HG03460 (cell line): ENCODE measurements around the gene COG2.
"Not testable (repeated sequence)": the region's sequence is repeated elsewhere in the genome, so short reads cannot be mapped to it uniquely, and the experiment has no call there.

ENCODE experiments used
- ATAC-seq: cut with Tn5 transposase; IDR thresholded peaks from one replicate; pipeline ENCODE4 v1.9.1; 2021; ENCODE audit not compliant: unreplicated experiment

The COG2 gene

GRCh38 chr1:230626232-230626631 lies 16.0 kb upstream of the COG2 start:
- ATAC-seq, result no peak

GRCh38 chr1:230627767-230628166 lies 14.5 kb upstream of the COG2 start:
- no peak for ATAC-seq

DNA sequence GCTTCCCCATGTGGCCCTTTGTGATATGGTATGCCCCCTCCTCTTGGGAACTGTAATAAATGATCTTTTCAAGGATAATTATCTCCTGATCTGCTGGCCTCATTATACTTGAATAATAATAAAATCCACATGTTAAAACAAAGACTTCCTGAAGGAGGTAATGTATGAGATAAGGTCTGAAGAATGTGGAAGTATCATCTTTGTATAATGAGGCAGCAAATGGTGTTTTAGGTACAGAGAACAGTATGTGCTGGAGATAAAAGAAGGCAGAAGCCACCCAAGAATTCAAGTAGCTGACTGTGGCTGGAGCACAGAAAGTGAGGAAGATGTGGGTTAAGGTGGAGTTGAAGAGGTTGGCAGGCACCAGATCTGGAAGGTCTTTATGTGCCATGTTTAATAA lies 12.8 kb upstream of the COG2 start:
- no peak for ATAC-seq

- no peak for ATAC-seq
These were observed 10.8 kb upstream of the COG2 start for GRCh38 chr1:230631477-230631876.

DNA sequence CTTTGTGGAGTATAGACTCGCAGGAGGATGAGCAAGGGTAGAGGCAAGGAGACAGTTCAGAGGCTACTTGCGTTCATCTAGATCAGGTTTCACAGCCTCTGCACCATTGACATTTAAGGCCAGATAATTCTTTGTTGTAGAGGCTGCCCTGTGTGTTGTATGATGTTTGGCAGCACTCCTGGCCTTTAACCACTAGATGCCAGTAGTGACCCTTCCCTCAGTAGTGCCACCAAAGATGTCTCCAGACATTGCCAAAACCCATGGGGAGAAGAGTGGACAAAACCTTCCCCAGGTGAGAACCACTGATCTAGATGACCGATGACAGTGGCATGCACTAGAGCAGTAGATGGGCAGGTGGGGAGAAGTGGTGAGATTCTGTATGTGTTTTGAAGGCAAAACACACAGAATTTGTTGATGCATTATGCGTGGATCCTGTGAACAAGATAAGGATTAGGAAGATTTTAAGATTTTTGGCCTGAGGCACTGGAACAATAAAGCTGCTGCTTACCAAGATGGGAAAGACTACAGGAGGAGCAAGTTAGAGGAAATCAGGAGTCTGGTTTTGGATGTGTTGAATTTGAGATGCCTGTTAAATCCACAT lies 9.9 kb upstream of the COG2 start:
- peak; percentile 56 for ATAC-seq

- ATAC-seq, result no peak
These were observed 8.8 kb upstream of the COG2 start for GRCh38 chr1:230633469-230633868.

DNA sequence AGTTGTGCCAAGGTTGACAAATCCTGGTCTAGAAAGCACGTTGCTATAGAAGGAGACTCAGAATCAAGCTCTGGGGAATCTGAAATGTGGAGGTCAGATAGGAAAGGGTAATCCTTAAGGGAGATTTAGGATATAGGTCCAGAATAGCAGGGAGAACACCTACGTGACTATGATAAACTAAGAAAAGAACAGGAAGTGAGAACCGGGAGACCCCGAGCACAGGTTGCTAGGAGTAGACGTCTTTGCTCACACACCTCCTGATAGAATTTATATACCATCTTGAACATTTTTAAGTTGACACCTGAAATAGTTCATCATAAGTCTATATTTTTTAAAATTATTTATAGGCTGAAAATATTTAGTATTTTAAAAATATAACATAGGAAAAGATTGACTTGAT lies 7.9 kb upstream of the COG2 start:
- ATAC-seq, result no peak

- ATAC-seq, result no peak
These were observed 5.6 kb upstream of the COG2 start for GRCh38 chr1:230636575-230637148.

DNA sequence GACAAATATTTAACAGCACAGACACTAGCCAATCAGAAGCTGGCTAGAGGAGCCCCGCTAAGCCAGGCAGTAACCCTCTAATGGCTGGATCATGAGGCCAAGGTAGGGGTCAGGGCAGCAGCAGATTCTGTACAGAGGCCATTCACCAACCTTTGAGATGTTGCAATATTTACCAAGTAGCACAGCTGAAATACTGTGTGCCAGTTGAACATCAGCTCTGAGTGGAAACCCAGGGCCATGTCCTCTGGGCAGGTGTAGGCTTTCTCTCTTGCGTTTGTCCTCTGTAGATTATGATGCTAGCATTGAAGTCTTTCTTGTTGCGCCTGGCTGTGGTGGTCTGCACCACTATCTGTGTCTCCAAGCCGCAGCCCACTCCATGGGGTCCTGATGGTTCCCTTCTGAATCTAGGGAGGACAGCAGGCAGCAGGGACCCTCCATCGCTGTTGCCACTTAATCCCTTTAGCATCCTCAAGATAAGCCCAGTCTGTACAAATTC lies 2.5 kb upstream of the COG2 start:
- no peak for ATAC-seq

- ATAC-seq, result no peak
These were observed 935 bp upstream of the COG2 start for GRCh38 chr1:230641346-230641745.

- no peak for ATAC-seq
These were observed 400 bp upstream of the COG2 start for GRCh38 chr1:230641900-230642262.

- ATAC-seq, result no peak
These were observed 1.6 kb downstream of the COG2 start for GRCh38 chr1:230643908-230644307.

DNA sequence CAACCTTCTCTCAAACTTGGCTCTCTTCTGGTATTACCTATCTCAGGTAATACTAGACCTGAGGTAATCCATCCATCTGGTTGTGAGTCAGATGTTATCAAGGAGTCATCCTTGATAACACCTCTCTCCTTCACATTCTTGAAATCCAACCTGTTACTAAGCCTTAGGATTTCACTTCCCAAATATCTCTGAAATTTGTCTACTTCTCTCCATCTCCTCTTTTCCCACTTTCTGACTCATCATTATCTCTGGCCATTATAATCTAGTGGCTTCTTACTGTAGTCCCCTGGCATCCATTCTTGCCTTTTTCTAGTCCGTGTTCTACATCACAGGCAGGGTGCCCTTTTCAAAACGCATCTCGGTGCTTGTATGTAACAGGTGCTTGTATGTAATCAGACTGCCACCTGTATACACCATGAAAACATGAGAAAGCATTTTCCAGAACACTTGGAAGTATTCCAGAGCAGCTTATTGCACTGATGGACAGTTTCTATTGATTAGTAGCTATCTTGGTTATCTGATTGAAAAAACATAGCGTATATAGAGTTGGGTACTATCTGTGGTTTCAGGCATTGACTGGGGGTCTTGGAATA lies 4.5 kb downstream of the COG2 start:
- no peak for ATAC-seq

DNA sequence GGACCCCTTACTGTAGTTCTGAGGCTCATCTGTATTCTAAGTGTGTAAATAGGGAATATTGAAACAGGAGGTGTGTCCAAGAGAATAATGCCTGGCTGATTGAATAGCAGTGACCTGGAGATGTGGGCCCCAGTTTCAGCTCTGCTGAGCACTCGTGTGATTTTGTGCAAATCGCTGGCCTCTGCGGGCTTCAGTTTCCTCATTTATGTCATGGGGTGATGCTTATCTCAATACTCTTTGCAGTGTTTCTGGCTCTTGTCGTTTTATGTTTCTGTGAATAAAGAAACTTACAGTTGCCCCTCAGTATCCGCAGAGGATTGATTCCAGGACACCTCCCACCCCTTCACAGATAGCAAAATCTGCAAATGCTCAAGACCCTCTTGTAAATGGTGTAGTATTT lies 5.0 kb downstream of the COG2 start:
- ATAC-seq, result no peak

GRCh38 chr1:230648114-230648513 lies 5.8 kb downstream of the COG2 start:
- no peak for ATAC-seq

DNA sequence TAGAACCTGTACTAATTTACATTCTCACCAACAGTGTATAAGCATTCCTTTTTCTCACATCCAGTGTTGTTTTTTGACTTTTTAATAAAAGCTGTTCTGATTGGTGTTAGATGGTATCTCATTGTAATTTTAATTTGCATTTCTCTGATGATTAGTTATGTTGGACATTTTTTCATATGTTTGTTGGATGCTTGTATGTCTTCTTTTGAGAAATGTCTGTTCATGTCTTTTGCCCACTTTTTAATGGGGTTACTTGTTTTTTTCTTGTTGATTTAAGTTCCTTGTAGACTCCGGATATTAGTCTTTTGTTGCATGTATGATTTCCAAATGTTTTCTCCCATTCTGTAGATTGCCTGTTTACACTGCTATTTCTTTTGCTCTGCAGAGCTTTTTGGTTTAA lies 8.0 kb downstream of the COG2 start:
- ATAC-seq, result no peak

DNA sequence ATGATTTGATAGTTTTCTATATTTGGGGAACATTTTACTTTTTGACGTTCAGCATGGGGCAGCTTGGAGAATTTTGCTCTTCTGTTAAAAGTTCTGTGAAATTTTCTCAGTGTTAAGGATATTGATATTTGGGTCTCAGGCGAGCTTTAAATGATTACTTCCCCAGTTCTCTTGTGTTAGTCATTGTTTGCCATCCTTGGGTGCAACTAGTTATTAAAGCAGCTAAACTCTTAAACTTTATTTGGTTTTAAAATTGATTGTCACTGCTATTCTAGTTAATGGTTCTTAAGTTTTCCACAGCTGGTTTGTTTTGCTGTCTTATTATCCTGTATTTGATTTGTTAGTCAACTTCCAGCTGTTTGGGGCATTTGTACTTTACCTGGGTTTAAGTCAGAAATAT lies 9.0 kb downstream of the COG2 start:
- no peak for ATAC-seq

DNA sequence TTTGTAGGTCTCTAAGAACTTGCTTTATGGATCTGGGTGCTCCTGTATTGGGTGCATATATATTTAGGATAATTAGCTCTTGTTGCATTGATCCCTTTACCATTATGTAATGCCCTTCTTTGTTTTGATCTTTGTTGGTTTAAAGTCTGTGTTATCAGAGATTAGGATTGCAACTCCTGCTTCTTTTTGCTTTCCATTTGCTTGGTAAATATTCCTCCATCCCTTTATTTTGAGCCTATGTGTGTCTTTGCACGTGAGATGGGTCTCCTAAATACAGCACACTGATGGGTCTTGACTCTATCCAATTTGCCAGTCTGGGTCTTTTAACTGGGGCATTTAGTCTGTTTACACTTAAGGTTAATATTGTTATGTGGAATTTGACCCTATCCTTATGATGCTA lies 14.4 kb downstream of the COG2 start:
- not testable (repeated sequence) for ATAC-seq

DNA sequence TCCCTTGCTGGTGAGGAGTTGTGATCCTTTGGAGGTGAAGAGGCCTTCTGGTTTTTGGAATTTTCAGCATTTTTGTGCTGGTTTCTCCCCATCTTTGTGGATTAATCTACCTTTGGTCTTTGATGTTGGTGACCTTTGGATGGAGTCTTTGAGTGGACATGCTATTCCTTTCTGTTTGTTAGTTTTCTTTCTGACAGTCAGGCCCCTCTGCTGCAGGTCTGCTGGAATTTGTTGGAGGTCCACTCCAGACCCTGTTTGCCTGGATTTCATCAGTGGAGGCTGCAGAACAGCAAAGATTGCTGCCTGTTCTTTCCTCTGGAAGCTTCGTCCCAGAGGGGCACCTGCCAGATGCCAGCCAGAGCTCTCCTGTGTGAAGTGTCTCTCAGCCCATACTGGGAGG lies 15.8 kb downstream of the COG2 start:
- not testable (repeated sequence) for ATAC-seq

- ATAC-seq, result no peak
These were observed 16.4 kb downstream of the COG2 start for GRCh38 chr1:230658691-230659090.

- no peak for ATAC-seq
These were observed 19.7 kb downstream of the COG2 start for GRCh38 chr1:230661976-230662375.

DNA sequence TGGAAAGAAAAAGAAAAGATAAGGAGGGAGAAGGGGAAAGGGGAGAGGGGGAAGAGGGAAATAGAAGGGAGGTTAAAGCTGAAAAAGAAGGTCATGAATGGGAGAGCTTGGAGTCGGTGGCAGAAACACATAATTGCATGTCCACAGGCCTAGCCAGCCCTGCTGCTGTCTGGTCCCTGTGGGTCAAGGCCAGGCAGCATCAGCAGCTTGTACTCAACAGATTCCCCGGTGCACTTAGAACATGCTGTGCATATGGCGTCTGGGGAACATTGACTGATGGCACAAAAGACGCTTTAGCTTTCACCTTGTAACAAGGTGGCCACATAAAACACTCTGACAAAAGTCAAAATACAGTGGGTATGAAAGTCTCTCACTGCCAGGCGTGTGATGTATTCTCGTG lies 25.9 kb downstream of the COG2 start:
- no peak for ATAC-seq

DNA sequence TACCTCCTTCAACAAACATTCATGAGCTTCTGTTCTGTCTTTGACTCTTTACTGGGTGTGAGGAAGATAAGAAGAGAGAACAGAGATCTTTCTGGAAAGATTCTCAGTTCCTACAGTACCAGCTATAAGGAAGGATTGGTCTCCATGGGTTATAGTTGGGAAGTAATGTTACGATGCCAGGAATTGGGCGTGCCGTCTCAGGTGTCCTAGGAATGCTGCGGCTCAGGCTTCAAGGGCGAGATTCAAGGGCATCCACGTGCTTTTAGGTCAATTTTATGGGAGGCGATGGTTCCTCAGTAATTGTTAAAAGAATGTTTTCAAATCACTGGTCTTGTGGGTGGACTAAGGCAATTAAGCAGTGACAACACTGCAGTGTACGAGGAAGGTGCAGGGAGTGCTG lies 27.3 kb downstream of the COG2 start:
- no peak for ATAC-seq
